GM19372 (cell line): Measurements from ENCODE around the gene ALG5.

Source experiments
- ATAC-seq: cut with Tn5 transposase; IDR thresholded peaks from one replicate; pipeline ENCODE4 v1.9.1; 2021; ENCODE audit warnings: mild to moderate bottlenecking, low read depth, moderate library complexity; ENCODE audit not compliant: unreplicated experiment

ALG5 gene

GRCh38 chr13:36918246-36919131 lies 80.7 kb downstream of the ALG5 start:
- ATAC-seq, result no peak

- ATAC-seq, result no peak
Measured at GRCh38 chr13:36917311-36917710, 81.8 kb downstream of the ALG5 start.

GRCh38 chr13:36915896-36916640 lies 83.1 kb downstream of the ALG5 start:
- ATAC-seq, result no peak

- ATAC-seq, result no peak
Measured at GRCh38 chr13:36915106-36915505, 84.0 kb downstream of the ALG5 start.

- no peak for ATAC-seq
Measured at GRCh38 chr13:36914648-36915047, 84.5 kb downstream of the ALG5 start.

- no peak for ATAC-seq
Measured at GRCh38 chr13:36913463-36913862, 85.7 kb downstream of the ALG5 start.

- ATAC-seq, result no peak
Measured at GRCh38 chr13:36912973-36913372, 86.2 kb downstream of the ALG5 start.

- ATAC-seq, result no peak
Measured at GRCh38 chr13:36912369-36912768, 86.8 kb downstream of the ALG5 start.

- ATAC-seq, result no peak
Measured at GRCh38 chr13:36910545-36910944, 88.6 kb downstream of the ALG5 start.

GRCh38 chr13:36907821-36908220 lies 91.3 kb downstream of the ALG5 start:
- no peak for ATAC-seq

GRCh38 chr13:36907266-36907665 lies 91.9 kb downstream of the ALG5 start:
- no peak for ATAC-seq

- ATAC-seq, result no peak
Measured at GRCh38 chr13:36905944-36906343, 93.2 kb downstream of the ALG5 start.

- no peak for ATAC-seq
Measured at GRCh38 chr13:36903925-36904595, 95.1 kb downstream of the ALG5 start.
